IPS DF 6.9 (cell line): Measurements from ENCODE around the gene ANGEL1.

ENCODE experiments used
- DNase-seq: peaks from one replicate; pipeline ENCODE4 v3.0.0-alpha.2; 2013; ENCODE audit warnings: low read depth, low spot score
- H3K27ac ChIP-seq: one replicate; pipeline ENCODE4 v1.5.1; 2013; ENCODE audit warnings: low read length, control low read depth
- H3K27me3 ChIP-seq: 2 replicates; pipeline ENCODE4 v1.6.1; 2013; ENCODE audit warnings: mild to moderate bottlenecking, low read length; ENCODE audit not compliant: control insufficient read depth, insufficient read depth
- H3K36me3 ChIP-seq: 2 replicates; pipeline ENCODE4 v1.6.1; 2013; ENCODE audit warnings: low read length; ENCODE audit not compliant: control insufficient read depth, insufficient read depth
- H3K4me1 ChIP-seq: 2 replicates; pipeline ENCODE4 v1.6.1; 2013; ENCODE audit warnings: low read length; ENCODE audit not compliant: control insufficient read depth, insufficient read depth
- H3K4me3 ChIP-seq: 2 replicates; pipeline ENCODE4 v1.5.1; 2013; ENCODE audit warnings: mild to moderate bottlenecking, low read length
- H3K9me3 ChIP-seq: 2 replicates; pipeline ENCODE4 v1.6.1; 2013; ENCODE audit warnings: low read length, inconsistent platforms; ENCODE audit not compliant: control insufficient read depth, insufficient read depth
- WGBS: extraction: QIAGEN DNeasy Blood & Tissue Kit; methylation state at CpG from one replicate; pipeline ENCODE4 v1.1.7; 2013; ENCODE audit warnings: mixed read lengths, missing lambda C conversion rate; ENCODE audit not compliant: insufficient read length, insufficient coverage; 5-methylcytosine and 5-hydroxymethylcytosine counted together

The ANGEL1 gene

DNA sequence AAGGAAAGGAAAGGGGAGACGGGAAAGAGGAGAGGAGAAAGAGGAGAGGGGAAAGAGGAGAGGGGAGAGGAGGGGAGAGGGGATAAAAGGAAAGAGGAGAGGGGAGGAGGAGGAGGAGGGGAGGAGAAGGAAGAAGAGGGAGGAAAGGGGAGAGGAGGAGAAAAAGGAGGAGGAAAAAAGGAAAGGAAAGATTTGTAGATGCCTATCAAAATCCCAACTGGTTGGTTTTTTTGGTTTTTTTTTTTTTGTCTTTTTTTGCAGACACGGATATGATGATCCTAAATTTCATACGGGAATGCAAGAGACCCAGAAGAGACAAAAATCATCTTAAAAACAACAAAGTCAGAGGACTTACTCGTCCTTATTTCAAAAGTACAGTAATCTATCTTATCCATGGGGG is 19.4 kb downstream of the ANGEL1 start:
- Histone ChIP-seq H3K36me3 (peaks cover 18% of the 10 kb centered on the region; the same call in 1 of the 2 replicates), H3K27me3 (no peaks in the 10 kb centered on the region), H3K27ac (no peak overlapping the region), H3K9me3 (no peaks in the 10 kb centered on the region), H3K4me3 (no peak overlapping the region), H3K4me1 (no peaks in the 10 kb centered on the region)
- no CpG with 5 or more reads among the region's 4 CpGs for WGBS
- no peak for DNase-seq

GRCh38 chr14:76792422-76792821 is 20.3 kb downstream of the ANGEL1 start:
- H3K27me3 ChIP-seq: no peaks in the 10 kb centered on the region
- no peak for DNase-seq
- no CpG with 5 or more reads among the region's 2 CpGs for WGBS
- H3K27ac ChIP-seq: no peak overlapping the region
- no peaks in the 10 kb centered on the region for H3K4me1 ChIP-seq
- peaks cover 24% of the 10 kb centered on the region; the same call in 1 of the 2 replicates for H3K36me3 ChIP-seq
- no peaks in the 10 kb centered on the region for H3K9me3 ChIP-seq
- H3K4me3 ChIP-seq: no peak overlapping the region

- no peak overlapping the region for H3K4me3 ChIP-seq
- H3K27ac ChIP-seq: no peak overlapping the region
- H3K36me3 ChIP-seq: peaks cover 24% of the 10 kb centered on the region; the same call in 1 of the 2 replicates
- no peaks in the 10 kb centered on the region for H3K4me1 ChIP-seq
- no peaks in the 10 kb centered on the region for H3K9me3 ChIP-seq
- no peaks in the 10 kb centered on the region for H3K27me3 ChIP-seq
- WGBS: no CpG with 5 or more reads among the region's 2 CpGs
- no peak for DNase-seq
Measured at GRCh38 chr14:76786601-76787000, 26.1 kb downstream of the ANGEL1 start.

DNA sequence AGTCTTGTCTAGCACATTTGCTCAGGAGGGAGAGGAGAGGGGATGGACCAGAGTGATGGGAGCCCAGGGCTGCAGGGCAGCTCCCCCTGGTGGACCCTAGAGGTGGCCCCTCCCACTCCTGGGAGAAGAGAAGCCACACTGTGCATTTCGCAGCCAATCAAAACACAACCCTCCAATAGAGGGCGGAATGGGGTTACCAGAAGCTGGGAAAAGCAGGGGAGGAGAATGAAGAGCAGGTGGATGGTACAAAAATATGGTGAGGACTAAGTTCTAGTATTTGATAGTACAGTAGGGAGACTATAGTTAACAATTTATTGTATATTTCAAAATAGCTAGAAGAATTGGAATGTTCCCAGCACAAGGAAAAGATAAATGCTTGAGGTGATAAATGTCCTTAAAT is 27.8 kb downstream of the ANGEL1 start:
- H3K27me3 ChIP-seq: no peaks in the 10 kb centered on the region
- DNase-seq: peak; percentile 72
- no peaks in the 10 kb centered on the region for H3K4me1 ChIP-seq
- H3K4me3 ChIP-seq: no peak overlapping the region
- H3K9me3 ChIP-seq: no peaks in the 10 kb centered on the region
- WGBS: no CpG with 5 or more reads among the region's 2 CpGs
- no peak overlapping the region for H3K27ac ChIP-seq
- peaks cover 13% of the 10 kb centered on the region; the same call in 1 of the 2 replicates for H3K36me3 ChIP-seq

DNA sequence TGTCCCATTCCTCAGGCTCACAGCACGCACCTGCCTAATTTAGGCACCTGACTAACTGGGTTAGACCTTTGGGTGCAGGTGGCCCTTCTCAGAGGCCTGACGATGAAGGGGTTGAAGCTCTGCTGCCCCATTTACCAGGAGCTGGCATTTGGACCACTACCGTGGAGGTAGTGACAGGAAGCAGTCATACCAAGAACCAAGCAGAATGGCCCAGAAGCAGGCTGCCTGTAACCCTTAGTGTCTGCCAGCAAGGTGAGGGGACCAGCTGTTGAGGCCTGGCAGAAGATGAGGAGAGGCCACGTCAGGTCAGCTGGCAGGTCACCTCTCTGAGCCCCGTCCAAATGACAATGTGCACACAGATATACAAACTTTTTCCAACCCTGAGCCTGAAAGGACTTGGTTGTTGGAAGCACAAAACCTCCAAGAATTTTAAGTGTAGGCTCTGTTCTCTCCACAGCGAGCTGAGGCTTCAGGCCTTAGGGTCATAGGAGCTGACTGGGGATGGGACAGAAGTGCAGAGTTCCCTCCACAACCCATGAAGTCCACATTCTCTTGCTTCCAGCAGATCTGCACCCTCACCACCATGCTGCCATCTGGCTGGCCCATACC is 28.3 kb downstream of the ANGEL1 start:
- DNase-seq: no peak
- H3K27me3 ChIP-seq: no peaks in the 10 kb centered on the region
- no peak overlapping the region for H3K27ac ChIP-seq
- H3K36me3 ChIP-seq: peaks cover 13% of the 10 kb centered on the region; the same call in 1 of the 2 replicates
- H3K9me3 ChIP-seq: no peaks in the 10 kb centered on the region
- no CpG with 5 or more reads among the region's 6 CpGs for WGBS
- H3K4me1 ChIP-seq: no peaks in the 10 kb centered on the region
- H3K4me3 ChIP-seq: no peak overlapping the region

- H3K36me3 ChIP-seq: peaks cover 5% of the 10 kb centered on the region; the same call in 1 of the 2 replicates
- H3K4me3 ChIP-seq: no peak overlapping the region
- no peaks in the 10 kb centered on the region for H3K9me3 ChIP-seq
- no peaks in the 10 kb centered on the region for H3K27me3 ChIP-seq
- WGBS: no CpG with 5 or more reads among the region's 9 CpGs
- no peak overlapping the region for H3K27ac ChIP-seq
- DNase-seq: no peak
- H3K4me1 ChIP-seq: no peaks in the 10 kb centered on the region
Measured at GRCh38 chr14:76782885-76783566, 29.7 kb downstream of the ANGEL1 start.

GRCh38 chr14:76782115-76782884 is 30.4 kb downstream of the ANGEL1 start:
- no peaks in the 10 kb centered on the region for H3K9me3 ChIP-seq
- no peak overlapping the region for H3K27ac ChIP-seq
- no peaks in the 10 kb centered on the region; the same call in 1 of the 2 replicates for H3K36me3 ChIP-seq
- H3K27me3 ChIP-seq: no peaks in the 10 kb centered on the region
- H3K4me1 ChIP-seq: no peaks in the 10 kb centered on the region
- DNase-seq: no peak
- no peak overlapping the region for H3K4me3 ChIP-seq
- no CpG with 5 or more reads among the region's 10 CpGs for WGBS

DNA sequence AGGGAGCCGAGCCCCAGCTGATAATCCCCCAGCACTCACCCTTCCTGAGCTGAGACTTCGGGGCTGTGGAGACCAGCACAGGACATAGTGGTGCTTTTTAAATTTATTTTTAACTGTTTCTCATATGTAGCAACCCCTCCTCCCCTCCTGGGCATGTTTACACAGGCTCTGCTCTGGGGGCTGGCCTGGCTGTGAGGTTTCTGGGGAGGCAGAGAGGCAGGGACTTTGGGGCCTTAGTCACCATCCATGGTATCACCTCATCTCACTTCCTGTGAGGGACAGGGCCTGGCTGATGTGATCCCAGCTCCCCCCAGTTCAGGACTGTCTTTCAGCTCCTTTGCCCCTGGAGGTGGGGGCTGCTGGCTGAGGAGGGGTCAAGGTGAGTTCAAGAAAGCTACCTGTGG is 31.0 kb downstream of the ANGEL1 start:
- H3K9me3 ChIP-seq: no peaks in the 10 kb centered on the region
- no peak overlapping the region for H3K4me3 ChIP-seq
- H3K36me3 ChIP-seq: no peaks in the 10 kb centered on the region; the same call in 1 of the 2 replicates
- H3K27me3 ChIP-seq: no peaks in the 10 kb centered on the region
- H3K27ac ChIP-seq: no peak overlapping the region
- no peak for DNase-seq
- H3K4me1 ChIP-seq: no peaks in the 10 kb centered on the region
- no CpG with 5 or more reads among the region's 2 CpGs for WGBS

GRCh38 chr14:76780875-76781647 is 31.6 kb downstream of the ANGEL1 start:
- Histone ChIP-seq H3K27ac (no peak overlapping the region), H3K36me3 (no peaks in the 10 kb centered on the region; the same call in 1 of the 2 replicates), H3K4me1 (no peaks in the 10 kb centered on the region), H3K4me3 (no peak overlapping the region), H3K9me3 (no peaks in the 10 kb centered on the region), H3K27me3 (no peaks in the 10 kb centered on the region)
- DNase-seq: no peak
- no CpG with 5 or more reads among the region's 11 CpGs for WGBS

DNA sequence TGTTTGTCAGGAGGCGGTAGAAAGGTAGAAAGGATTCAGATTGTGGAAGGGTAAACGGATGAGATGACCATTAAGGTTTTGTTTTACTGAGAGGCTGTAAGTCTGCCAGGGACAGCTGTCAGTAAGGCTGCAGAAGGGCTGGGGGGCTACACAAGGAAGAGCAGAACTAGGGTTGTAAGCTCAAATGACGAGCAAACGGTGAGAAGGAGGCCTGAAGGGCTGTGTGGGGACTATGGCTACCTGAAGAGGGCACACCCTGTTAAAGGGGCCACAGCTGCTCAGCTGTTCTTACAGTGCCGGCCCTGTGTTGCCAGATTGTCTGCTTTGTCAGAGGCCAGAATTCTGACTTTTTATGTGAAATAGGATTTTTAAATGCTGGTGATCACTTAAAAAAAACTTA is 32.3 kb downstream of the ANGEL1 start:
- Histone ChIP-seq H3K4me3 (no peak overlapping the region), H3K36me3 (no peaks in the 10 kb centered on the region; the same call in 1 of the 2 replicates), H3K4me1 (no peaks in the 10 kb centered on the region), H3K9me3 (no peaks in the 10 kb centered on the region), H3K27me3 (no peaks in the 10 kb centered on the region), H3K27ac (no peak overlapping the region)
- WGBS: no CpG with 5 or more reads among the region's 5 CpGs
- DNase-seq: no peak
